Measurements from ENCODE around the gene FAM131C. TPM values are rescaled to one million over a fixed set of nuclear protein-coding genes. Genes with fewer than 3 reads are reported as not detected.

Gene FAM131C
- total and polyA plus RNA-seq, 2 experiments from 2014 or later, result 0.71 to 1.3 TPM

- peaks cover 57% of the 10 kb centered on the region for H3K4me1 ChIP-seq (ENCODE audit: insufficient read depth)
- no peak for ATAC-seq
- H4K20me1 ChIP-seq (replicated peaks; ENCODE audit: insufficient read depth), result 0 out of 2 replicates have a peak, but pooled peaks cover 3% of the 10 kb centered on the region
- no peaks in the 10 kb centered on the region for H3K9me2 ChIP-seq (ENCODE audit: insufficient read depth)
- no peak overlapping the region for H3K27ac ChIP-seq (ENCODE audit: low read depth)
- Mint-ChIP-seq H3K9me3 (no peaks in the 10 kb centered on the region), H3K4me3 (no peak overlapping the region), H3K36me3 (ENCODE audit: low read depth) (peaks cover 2% of the 10 kb centered on the region; the same call in 2 of the 3 replicates), H3K27ac (no peak overlapping the region), H3K27me3 (ENCODE audit: insufficient read depth, low read depth, poor library complexity) (peaks cover 12% of the 10 kb centered on the region), H3K4me1 (peaks cover 68% of the 10 kb centered on the region)
- no peaks in the 10 kb centered on the region for H3K27me3 ChIP-seq (ENCODE audit: insufficient read depth)
- H3K36me3 ChIP-seq (ENCODE audit: insufficient read depth), result no peaks in the 10 kb centered on the region
- H3K79me2 ChIP-seq (replicated peaks; ENCODE audit: insufficient read depth), result no peaks in the 10 kb centered on the region
- H3K4me3 ChIP-seq, result no peak overlapping the region
- DNase-seq (ENCODE audit: low spot score), result no peak
- TF ChIP-seq STAT1 (IDR thresholded peaks at IDR 0.05; ENCODE audit: unreplicated experiment) (no peak), ZNF462 (CRISPR knock-in tag; IDR thresholded peaks at IDR 0.05) (no peak), ETS1 (IDR thresholded peaks at IDR 0.05) (no peak), JUNB (IDR thresholded peaks at IDR 0.05; ENCODE audit: unreplicated experiment) (no peak), ZNF331 (CRISPR knock-in tag; IDR thresholded peaks at IDR 0.05; ENCODE audit: low read depth) (no peak), CTCF (conservative IDR thresholded peaks at IDR 0.05; ENCODE audit: low read depth in 2 of 2) (no peak), CREB1 (CRISPR knock-in tag; IDR thresholded peaks at IDR 0.05; ENCODE audit: low read depth) (no peak), ZNF114 (CRISPR knock-in tag; IDR thresholded peaks at IDR 0.05) (no peak), NANOG (IDR thresholded peaks at IDR 0.05; ENCODE audit: borderline replicate concordance) (no peak)
- H3K4me2 ChIP-seq, result no peak overlapping the region
- 0 out of 2 replicates have a peak, but pooled peaks cover 8% of the 10 kb centered on the region for H3F3A ChIP-seq (replicated peaks; ENCODE audit: low read depth)
- H2AFZ ChIP-seq, result no peak overlapping the region
Observed at GRCh38 chr1:16117936-16118335, 44.5 kb upstream of the FAM131C start.

All from GM23338 (cell line).